Liver (tissue), 9 donors: ENCODE results near the gene SPARC. TPM values are rescaled to one million over a fixed set of nuclear protein-coding genes. Genes with fewer than 3 reads are reported as not detected.

Experiments used
- DNase-seq: peaks from one replicate; pipeline ENCODE4 v3.0.0-alpha.2; 2017; ENCODE audit warnings: low spot score
- H3K27ac ChIP-seq, 2 donors: one replicate each; pipeline ENCODE4 v1.7.0; 2013; ENCODE audit warnings: inconsistent platforms in 2 of 2, low read length in 2 of 2, control low read depth in 1 of 2, low read depth in 1 of 2, mild to moderate bottlenecking in 1 of 2
- H3K27me3 ChIP-seq, 4 donors: one replicate each; pipeline versions ENCODE4 v1.6.1 to v1.7.0; 2013; ENCODE audit warnings: low read length in 3 of 4, inconsistent platforms in 1 of 4, mild to moderate bottlenecking in 1 of 4, moderate library complexity in 1 of 4; ENCODE audit not compliant: control insufficient read depth in 4 of 4, insufficient read depth in 4 of 4
- H3K36me3 ChIP-seq, 4 donors: one replicate each; pipeline versions ENCODE4 v1.6.1 to v1.7.0; 2013; ENCODE audit warnings: low read length in 3 of 4, mild to moderate bottlenecking in 3 of 4, low read depth in 1 of 4, moderate library complexity in 1 of 4; ENCODE audit not compliant: control insufficient read depth in 4 of 4, insufficient read depth in 3 of 4
- H3K4me1 ChIP-seq, 4 donors: one replicate each; pipeline versions ENCODE4 v1.6.1 to v1.7.0; 2013; ENCODE audit warnings: low read length in 3 of 4, mild to moderate bottlenecking in 3 of 4, moderate library complexity in 1 of 4; ENCODE audit not compliant: control insufficient read depth in 4 of 4, insufficient read depth in 4 of 4
- H3K4me3 ChIP-seq, 3 donors: one replicate each; pipeline versions ENCODE4 v1.6.1 to v1.7.0; 2013; ENCODE audit warnings: low read length in 3 of 3, control low read depth in 1 of 3, low read depth in 1 of 3, mild to moderate bottlenecking in 1 of 3
- H3K9ac ChIP-seq, 2 donors: one replicate each; pipeline ENCODE4 v1.7.0; 2013; ENCODE audit warnings: low read length in 2 of 2, mild to moderate bottlenecking in 2 of 2, moderate library complexity in 2 of 2, control low read depth in 1 of 2, low read depth in 1 of 2
- H3K9me3 ChIP-seq, 4 donors: one replicate each; pipeline versions ENCODE4 v1.6.1 to v1.7.0; 2013; ENCODE audit warnings: low read length in 3 of 4; ENCODE audit not compliant: control insufficient read depth in 4 of 4
- EGR1 ChIP-seq, 2 donors: IDR thresholded peaks; 2 replicates each; pipeline ENCODE4 v1.6.1; 2016 to 2018; ENCODE audit warnings: antibody characterized with exemption in 2 of 2, low read depth in 2 of 2
- FOXA1 ChIP-seq: IDR thresholded peaks from 2 replicates; pipeline ENCODE4 v1.6.1; 2016; ENCODE audit warnings: antibody characterized with exemption
- FOXA2 ChIP-seq: IDR thresholded peaks from 2 replicates; pipeline ENCODE4 v1.6.1; 2016; ENCODE audit warnings: antibody characterized with exemption
- GABPA ChIP-seq, 2 donors: IDR thresholded peaks in 1 of 2; conservative IDR thresholded peaks in 1 of 2; 2 replicates each; pipeline ENCODE4 v1.6.1; 2016; ENCODE audit warnings: antibody characterized with exemption in 2 of 2, mild to moderate bottlenecking in 1 of 2, moderate library complexity in 1 of 2
- HNF4A ChIP-seq, 2 donors: conservative IDR thresholded peaks; 2 replicates each; pipeline ENCODE4 v1.6.1; 2016; ENCODE audit warnings: antibody characterized with exemption in 2 of 2, mild to moderate bottlenecking in 2 of 2
- HNF4G ChIP-seq: IDR thresholded peaks from 2 replicates; pipeline ENCODE4 v1.6.1; 2016; ENCODE audit warnings: antibody characterized with exemption
- JUND ChIP-seq, 2 donors: IDR thresholded peaks; 2 replicates each; pipeline ENCODE4 v1.6.1; 2016; ENCODE audit warnings: antibody characterized with exemption in 2 of 2
- MAX ChIP-seq: IDR thresholded peaks from 2 replicates; pipeline ENCODE4 v1.6.1; 2016; ENCODE audit warnings: antibody characterized with exemption
- NR2F2 ChIP-seq: IDR thresholded peaks from 2 replicates; pipeline ENCODE4 v1.6.1; 2016; ENCODE audit warnings: antibody characterized with exemption
- RAD21 ChIP-seq, 2 donors: IDR thresholded peaks; 2 replicates each; pipeline ENCODE4 v1.6.1; 2016; ENCODE audit warnings: antibody characterized with exemption in 2 of 2, mild to moderate bottlenecking in 2 of 2
- RXRA ChIP-seq, 2 donors: IDR thresholded peaks; 2 replicates each; pipeline ENCODE4 v1.6.1; 2017 to 2018; ENCODE audit warnings: antibody characterized with exemption in 2 of 2, mild to moderate bottlenecking in 1 of 2
- SP1 ChIP-seq: IDR thresholded peaks from 2 replicates; pipeline ENCODE4 v1.6.1; 2018; ENCODE audit warnings: antibody characterized with exemption, mild to moderate bottlenecking
- YY1 ChIP-seq: IDR thresholded peaks from 2 replicates; pipeline ENCODE4 v1.6.1; 2016; ENCODE audit warnings: antibody characterized with exemption, mild to moderate bottlenecking
- ZBTB33 ChIP-seq: IDR thresholded peaks from 2 replicates; pipeline ENCODE4 v1.6.1; 2016; ENCODE audit warnings: antibody characterized with exemption
- WGBS: extraction: QIAGEN DNeasy Blood & Tissue Kit; methylation state at CpG from one replicate; pipeline ENCODE4 v1.1.7; 2013; 5-methylcytosine and 5-hydroxymethylcytosine counted together
- polyA plus RNA-seq, 2 donors: library from polyadenylated mRNA; stranded (reverse) in 1 of 2; unstranded in 1 of 2; fragments of 200-250 nt in 1 of 2; fragments of >200 nt in 1 of 2; fragmentation: Nextera tagmentation in 1 of 2; extraction: Ambion mirVana in 1 of 2; gene quantifications; one replicate each; pipeline versions ENCODE4 v1.2.1 to v1.2.3, GENCODE V29; 2013 to 2015
- total RNA-seq, 2 donors: library from RNA; depleted of rRNA; stranded (reverse); fragments of >200 nt; gene quantifications; one replicate each; pipeline ENCODE4 v1.2.3, GENCODE V29; 2014
- TF ChIP-seq, protein P1 (sequence below): IDR thresholded peaks from 2 replicates; pipeline ENCODE4 v1.6.1; 2016; ENCODE audit warnings: antibody characterized with exemption
- TF ChIP-seq, protein P2 (sequence below): fragments of 150-350 bp; IDR thresholded peaks from 2 replicates; pipeline ENCODE4 v1.5.1; 2017; ENCODE audit warnings: improper control_type of control experiment, low read depth, low read length; ENCODE audit not compliant: missing input control
- donor health status: healthy.
- donor health status: healthy.
- donor health status: healthy.
- donor health status: healthy.
- donor health status: healthy.

Gene SPARC
- total and polyA plus RNA-seq, 4 donors: 96.6 to 269 (median 110) TPM

DNA sequence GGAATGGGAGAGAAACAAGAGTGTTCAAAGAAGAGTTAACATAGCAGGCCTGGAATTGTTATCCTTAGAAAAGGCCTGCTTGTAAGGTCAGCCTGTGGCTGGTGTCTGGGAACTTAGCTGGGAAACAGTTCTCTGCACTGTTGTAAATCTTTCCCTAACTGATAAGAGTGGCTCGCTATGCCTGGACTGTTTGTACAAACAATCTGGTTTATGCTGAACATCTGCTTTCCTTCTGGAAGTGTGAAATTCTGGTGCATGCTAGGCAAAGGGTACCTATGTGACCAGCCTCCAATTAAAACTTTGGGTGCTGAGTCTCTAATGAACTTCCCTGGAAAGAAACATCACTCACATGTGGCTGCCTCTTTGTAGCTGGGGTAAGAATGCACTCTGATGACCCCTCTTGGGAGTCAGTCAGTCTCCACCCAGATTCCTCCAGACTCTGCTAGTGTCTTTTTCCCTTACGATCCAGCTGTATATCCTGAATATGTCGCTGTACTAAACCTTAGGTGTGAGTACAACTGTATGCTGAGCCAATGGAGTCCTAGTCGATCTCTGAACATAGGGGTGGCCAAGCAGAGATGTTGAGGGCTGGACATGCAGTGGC lies 16.5 kb downstream of the SPARC start:
- no peak for TF ChIP-seq FOXA2
- no peak for TF ChIP-seq SP1
- peak; percentile 92 for TF ChIP-seq NR2F2
- TF ChIP-seq, protein P1, sequence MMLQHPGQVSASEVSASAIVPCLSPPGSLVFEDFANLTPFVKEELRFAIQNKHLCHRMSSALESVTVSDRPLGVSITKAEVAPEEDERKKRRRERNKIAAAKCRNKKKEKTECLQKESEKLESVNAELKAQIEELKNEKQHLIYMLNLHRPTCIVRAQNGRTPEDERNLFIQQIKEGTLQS: peak; percentile 12
- TF ChIP-seq, protein P2, sequence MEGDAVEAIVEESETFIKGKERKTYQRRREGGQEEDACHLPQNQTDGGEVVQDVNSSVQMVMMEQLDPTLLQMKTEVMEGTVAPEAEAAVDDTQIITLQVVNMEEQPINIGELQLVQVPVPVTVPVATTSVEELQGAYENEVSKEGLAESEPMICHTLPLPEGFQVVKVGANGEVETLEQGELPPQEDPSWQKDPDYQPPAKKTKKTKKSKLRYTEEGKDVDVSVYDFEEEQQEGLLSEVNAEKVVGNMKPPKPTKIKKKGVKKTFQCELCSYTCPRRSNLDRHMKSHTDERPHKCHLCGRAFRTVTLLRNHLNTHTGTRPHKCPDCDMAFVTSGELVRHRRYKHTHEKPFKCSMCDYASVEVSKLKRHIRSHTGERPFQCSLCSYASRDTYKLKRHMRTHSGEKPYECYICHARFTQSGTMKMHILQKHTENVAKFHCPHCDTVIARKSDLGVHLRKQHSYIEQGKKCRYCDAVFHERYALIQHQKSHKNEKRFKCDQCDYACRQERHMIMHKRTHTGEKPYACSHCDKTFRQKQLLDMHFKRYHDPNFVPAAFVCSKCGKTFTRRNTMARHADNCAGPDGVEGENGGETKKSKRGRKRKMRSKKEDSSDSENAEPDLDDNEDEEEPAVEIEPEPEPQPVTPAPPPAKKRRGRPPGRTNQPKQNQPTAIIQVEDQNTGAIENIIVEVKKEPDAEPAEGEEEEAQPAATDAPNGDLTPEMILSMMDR: no peak
- H3K36me3 ChIP-seq: no peaks in the 10 kb centered on the region
- peaks cover 0 to 14% (median 2%) of the 10 kb centered on the region in 4 donors for H3K4me1 ChIP-seq
- H3K9me3 ChIP-seq: no peaks in the 10 kb centered on the region
- WGBS: 65% methylated on average over 4 of the region's 4 CpGs
- no peak for DNase-seq
- H3K27me3 ChIP-seq: no peaks in the 10 kb centered on the region
- no peak overlapping the region for H3K9ac ChIP-seq
- H3K27ac ChIP-seq: peak overlapping the region; percentile 34 to 35
- H3K4me3 ChIP-seq: no peak overlapping the region

GRCh38 chr5:151667083-151667482 lies 19.6 kb downstream of the SPARC start:
- WGBS: 76% methylated on average over 7 of the region's 7 CpGs
- DNase-seq: no peak
- TF ChIP-seq FOXA1 (no peak), HNF4G (no peak), NR2F2 (no peak), RXRA (IDR thresholded peaks at IDR 0.05) (no peak), RAD21 (IDR thresholded peaks at IDR 0.05) (no peak), MAX (no peak), FOXA2 (no peak), YY1 (no peak)
- no peaks in the 10 kb centered on the region for H3K27me3 ChIP-seq
- H3K27ac ChIP-seq: no peak overlapping the region
- H3K9me3 ChIP-seq: no peaks in the 10 kb centered on the region
- H3K36me3 ChIP-seq: no peaks in the 10 kb centered on the region
- H3K9ac ChIP-seq: no peak overlapping the region
- H3K4me1 ChIP-seq: peaks cover 0 to 15% (median 8%) of the 10 kb centered on the region in 4 donors
- H3K4me3 ChIP-seq: no peak overlapping the region

DNA sequence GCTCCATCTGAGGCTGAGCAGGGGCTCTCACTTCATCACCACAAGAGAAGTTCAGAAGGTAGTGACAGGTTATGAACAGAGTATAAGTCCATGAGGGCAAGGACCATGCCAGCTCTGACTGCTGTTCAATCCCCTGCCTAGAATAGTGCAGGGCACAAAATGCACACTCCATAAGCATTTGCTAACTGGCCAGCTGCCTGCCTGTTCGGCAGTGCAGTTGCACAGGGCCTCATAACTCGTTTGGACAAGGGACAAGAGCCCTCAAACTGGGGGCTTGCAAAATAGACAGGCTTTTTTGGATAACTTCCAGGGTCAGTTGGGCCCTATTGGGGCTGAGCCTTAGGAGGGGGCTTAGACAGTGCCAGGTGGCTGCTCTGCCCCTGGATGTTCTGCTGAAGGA lies 21.1 kb downstream of the SPARC start:
- Histone ChIP-seq H3K4me3 (no peak overlapping the region), H3K27me3 (no peaks in the 10 kb centered on the region), H3K27ac (peak overlapping the region in 1 of 2 donors; percentile 33), H3K9ac (no peak overlapping the region), H3K4me1 (peaks cover 0 to 15% (median 7%) of the 10 kb centered on the region in 4 donors), H3K36me3 (no peaks in the 10 kb centered on the region), H3K9me3 (no peaks in the 10 kb centered on the region)
- 60% methylated on average over 2 of the region's 2 CpGs for WGBS
- DNase-seq: no peak
- TF ChIP-seq RXRA (IDR thresholded peaks at IDR 0.05): no peak
- no peak for TF ChIP-seq JUND (IDR thresholded peaks at IDR 0.05)
- TF ChIP-seq FOXA1: no peak
- no peak for TF ChIP-seq RAD21 (IDR thresholded peaks at IDR 0.05)
- no peak for TF ChIP-seq GABPA (IDR thresholded peaks at IDR 0.05 in 1 of 2, conservative IDR thresholded peaks at IDR 0.05 in 1 of 2)
- TF ChIP-seq ZBTB33: no peak
- no peak for TF ChIP-seq EGR1 (IDR thresholded peaks at IDR 0.05; ENCODE audit: low read depth in 2 of 2)
- no peak for TF ChIP-seq HNF4G
- TF ChIP-seq HNF4A (conservative IDR thresholded peaks at IDR 0.05): no peak
